ENCODE data around the gene DNAJC15.

DNAJC15 gene

GRCh38 chr13:43111559-43112400 is 88.4 kb downstream of the DNAJC15 start:
- Histone ChIP-seq H3K36me3 (ENCODE audit: low read depth) (no peaks in the 10 kb centered on the region), H3K4me1 (ENCODE audit: insufficient read depth, poor library complexity, severe bottlenecking) (no peaks in the 10 kb centered on the region), H3K9me3 (ENCODE audit: severe bottlenecking) (no peaks in the 10 kb centered on the region), H3K4me3 (ENCODE audit: severe bottlenecking) (no peak overlapping the region), H3K27me3 (ENCODE audit: insufficient read depth, poor library complexity, severe bottlenecking) (no peaks in the 10 kb centered on the region), H3K27ac (ENCODE audit: poor library complexity, severe bottlenecking) (no peak overlapping the region)
- no peak for ATAC-seq (ENCODE audit: low read depth)
- TF ChIP-seq CTCF (IDR thresholded peaks at IDR 0.05; ENCODE audit: poor library complexity, severe bottlenecking): no peak
- DNase-seq (ENCODE audit: low spot score): no peak

- ATAC-seq (ENCODE audit: low read depth) (no peak), DNase-seq (ENCODE audit: low spot score) (no peak)
- no peaks in the 10 kb centered on the region for H3K9me3 ChIP-seq (ENCODE audit: severe bottlenecking)
- no peak overlapping the region for H3K4me3 ChIP-seq (ENCODE audit: severe bottlenecking)
- H3K36me3 ChIP-seq (ENCODE audit: low read depth): no peaks in the 10 kb centered on the region
- TF ChIP-seq CTCF (IDR thresholded peaks at IDR 0.05; ENCODE audit: poor library complexity, severe bottlenecking): no peak
- H3K27me3 ChIP-seq (ENCODE audit: insufficient read depth, poor library complexity, severe bottlenecking): no peaks in the 10 kb centered on the region
- no peaks in the 10 kb centered on the region for H3K4me1 ChIP-seq (ENCODE audit: insufficient read depth, poor library complexity, severe bottlenecking)
- H3K27ac ChIP-seq (ENCODE audit: poor library complexity, severe bottlenecking): no peak overlapping the region
Measured at GRCh38 chr13:43113603-43114002, 90.2 kb downstream of the DNAJC15 start.

GRCh38 chr13:43114504-43114903 is 91.1 kb downstream of the DNAJC15 start:
- no peak for ATAC-seq (ENCODE audit: low read depth)
- no peaks in the 10 kb centered on the region for H3K4me1 ChIP-seq (ENCODE audit: insufficient read depth, poor library complexity, severe bottlenecking)
- no peak overlapping the region for H3K27ac ChIP-seq (ENCODE audit: poor library complexity, severe bottlenecking)
- H3K9me3 ChIP-seq (ENCODE audit: severe bottlenecking): no peaks in the 10 kb centered on the region
- no peak overlapping the region for H3K4me3 ChIP-seq (ENCODE audit: severe bottlenecking)
- no peak for DNase-seq (ENCODE audit: low spot score)
- no peaks in the 10 kb centered on the region for H3K36me3 ChIP-seq (ENCODE audit: low read depth)
- no peak for TF ChIP-seq CTCF (IDR thresholded peaks at IDR 0.05; ENCODE audit: poor library complexity, severe bottlenecking)
- no peaks in the 10 kb centered on the region for H3K27me3 ChIP-seq (ENCODE audit: insufficient read depth, poor library complexity, severe bottlenecking)

- no peak for TF ChIP-seq CTCF (IDR thresholded peaks at IDR 0.05; ENCODE audit: poor library complexity, severe bottlenecking)
- Histone ChIP-seq H3K4me3 (ENCODE audit: severe bottlenecking) (no peak overlapping the region), H3K9me3 (ENCODE audit: severe bottlenecking) (no peaks in the 10 kb centered on the region), H3K4me1 (ENCODE audit: insufficient read depth, poor library complexity, severe bottlenecking) (no peaks in the 10 kb centered on the region), H3K36me3 (ENCODE audit: low read depth) (no peaks in the 10 kb centered on the region), H3K27ac (ENCODE audit: poor library complexity, severe bottlenecking) (no peak overlapping the region), H3K27me3 (ENCODE audit: insufficient read depth, poor library complexity, severe bottlenecking) (no peaks in the 10 kb centered on the region)
- no peak for DNase-seq (ENCODE audit: low spot score)
- ATAC-seq (ENCODE audit: low read depth): no peak
Measured at GRCh38 chr13:43115141-43115540, 91.8 kb downstream of the DNAJC15 start.

- H3K27ac ChIP-seq (ENCODE audit: poor library complexity, severe bottlenecking): no peak overlapping the region
- no peak for DNase-seq (ENCODE audit: low spot score)
- no peaks in the 10 kb centered on the region for H3K27me3 ChIP-seq (ENCODE audit: insufficient read depth, poor library complexity, severe bottlenecking)
- no peak overlapping the region for H3K4me3 ChIP-seq (ENCODE audit: severe bottlenecking)
- TF ChIP-seq CTCF (IDR thresholded peaks at IDR 0.05; ENCODE audit: poor library complexity, severe bottlenecking): peak; percentile 5
- H3K36me3 ChIP-seq (ENCODE audit: low read depth): no peaks in the 10 kb centered on the region
- ATAC-seq (ENCODE audit: low read depth): no peak
- no peaks in the 10 kb centered on the region for H3K9me3 ChIP-seq (ENCODE audit: severe bottlenecking)
- no peaks in the 10 kb centered on the region for H3K4me1 ChIP-seq (ENCODE audit: insufficient read depth, poor library complexity, severe bottlenecking)
Measured at GRCh38 chr13:43116242-43116641, 92.9 kb downstream of the DNAJC15 start.

Data from RWPE2 (cell line).